Activated CD4-positive, alpha-beta T cell treated with anti-CD3 and anti-CD28 coated beads, Interleukin-2, amount 10 ng/mL, durations not matched to agents 7 days and 5 days (primary cell): ENCODE data around the gene NUDT3. TPM values are rescaled to one million over a fixed set of nuclear protein-coding genes. Genes with fewer than 3 reads are reported as not detected.

ENCODE experiments used
- CTCF ChIA-PET: fragments of 350-600 bp; sonication (Branson Sonifier 250); formaldehyde crosslinking; loops from one replicate; lab custom pipeline; 2021; ENCODE audit warnings: antibody characterized with exemption; lab: Charles Lee
- POLR2A ChIA-PET: fragments of 350-600 bp; sonication (Branson Sonifier 250); formaldehyde crosslinking; loops from one replicate; lab custom pipeline; 2021; ENCODE audit warnings: antibody characterized with exemption; lab: Charles Lee
- DNase-seq: peaks from one replicate; pipeline ENCODE4 v3.0.0-alpha.2; 2020
- H3K27ac Mint-ChIP-seq: one replicate; pipeline ENCODE4 v1.8.0; 2021; ENCODE audit warnings: mild to moderate bottlenecking, moderate library complexity, mixed read lengths
- H3K27me3 Mint-ChIP-seq: one replicate; pipeline ENCODE4 v1.8.0; 2021; ENCODE audit warnings: mixed read lengths
- H3K36me3 Mint-ChIP-seq: one replicate; pipeline ENCODE4 v1.8.0; 2021; ENCODE audit warnings: low read depth, mixed read lengths
- H3K4me1 Mint-ChIP-seq: one replicate; pipeline ENCODE4 v1.8.0; 2021; ENCODE audit warnings: mixed read lengths
- H3K4me3 Mint-ChIP-seq: one replicate; pipeline ENCODE4 v1.8.0; 2021; ENCODE audit warnings: mild to moderate bottlenecking, moderate library complexity, mixed read lengths
- H3K9me3 Mint-ChIP-seq: one replicate; pipeline ENCODE4 v1.8.0; 2021; ENCODE audit warnings: mixed read lengths
- total RNA-seq, 2 experiments: library from RNA; stranded (reverse); gene quantifications; one replicate each; pipeline ENCODE4 v1.2.3, GENCODE V29; 2021

NUDT3 gene
- total RNA-seq, 2 experiments from 2014 or later: 12.4 to 13.3 TPM

DNA sequence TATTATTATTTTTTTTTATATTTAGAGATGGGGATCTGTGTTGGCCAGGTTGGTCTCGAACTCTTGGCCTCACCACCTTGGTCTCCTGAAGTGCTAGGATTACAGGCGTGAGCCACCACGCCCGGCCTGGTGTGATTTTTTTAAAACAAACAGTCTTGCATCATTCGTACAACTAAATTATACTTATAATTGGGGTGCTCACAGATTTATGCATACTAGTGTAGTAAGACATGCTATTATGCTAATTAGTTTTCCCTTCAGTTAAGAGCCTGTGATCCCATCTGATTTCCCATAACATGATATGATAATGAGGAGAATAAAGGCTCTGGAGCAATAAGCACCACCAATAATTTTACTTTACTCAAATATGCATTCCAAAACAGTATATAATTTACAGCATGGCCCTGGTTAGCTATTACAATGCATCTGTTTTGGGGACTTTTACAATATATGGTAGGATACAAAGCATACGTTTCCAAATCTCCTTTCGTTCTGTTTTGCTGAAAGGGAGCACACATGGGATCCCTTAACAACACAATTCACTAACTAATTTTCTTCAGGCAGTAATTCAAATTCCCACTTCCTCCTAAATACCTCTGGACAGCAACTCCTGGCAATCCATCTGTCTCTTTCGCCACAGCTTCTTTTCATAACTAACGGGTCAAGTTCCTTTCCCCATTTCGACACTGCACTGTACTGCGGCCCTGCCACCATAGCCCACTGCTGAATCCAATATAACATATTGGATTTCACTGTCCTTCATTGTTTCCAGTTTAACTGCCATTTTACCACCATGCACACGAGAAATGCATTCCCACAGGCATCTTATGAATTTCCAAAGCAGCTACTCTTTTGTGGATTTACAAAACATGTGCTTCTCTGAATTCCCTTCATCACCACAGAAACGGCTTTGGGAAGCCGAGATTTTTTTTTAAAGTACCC is 1.7 kb downstream of the NUDT3 start:
- H3K4me1 Mint-ChIP-seq: peaks cover 9% of the 10 kb centered on the region
- CTCF ChIA-PET: interaction anchor here (0.6 to 1.4 kb wide), 3 partner anchors 10 to 1793 kb away, joined by 3 to 9 read pairs (median 4); no protein-coding TSS in a partner anchor
- H3K27me3 Mint-ChIP-seq: no peaks in the 10 kb centered on the region
- H3K27ac Mint-ChIP-seq: no peak overlapping the region
- DNase-seq: no peak
- no peak overlapping the region for H3K4me3 Mint-ChIP-seq
- no peaks in the 10 kb centered on the region for H3K36me3 Mint-ChIP-seq
- POLR2A ChIA-PET: no interaction called here
- H3K9me3 Mint-ChIP-seq: no peaks in the 10 kb centered on the region

GRCh38 chr6:34389034-34389433 is 3.4 kb downstream of the NUDT3 start:
- DNase-seq: no peak

DNA sequence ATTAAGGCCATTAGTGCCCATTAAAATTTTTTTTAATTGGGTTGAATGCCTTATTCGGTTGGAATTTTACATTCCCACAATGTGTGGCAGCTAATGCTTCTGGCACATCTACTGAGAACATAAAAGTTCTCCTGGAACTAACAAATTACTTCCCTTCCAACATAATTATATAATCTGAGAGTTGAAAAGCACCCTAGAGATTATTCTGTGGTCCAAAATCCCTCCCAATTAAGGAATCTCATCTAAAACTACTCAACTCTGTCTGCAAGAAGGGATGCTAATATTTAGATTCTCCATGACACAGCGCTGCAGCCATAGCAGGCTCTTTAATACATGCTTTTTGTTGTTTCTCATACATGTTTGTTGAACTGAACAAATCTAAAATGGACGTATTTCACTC is 4.0 kb downstream of the NUDT3 start:
- ChIA-PET POLR2A (no interaction called here), CTCF (interaction anchor here (0.6 kb wide), 1 partner anchor 201 kb away, joined by 5 read pairs; no protein-coding TSS in a partner anchor)
- no peak overlapping the region for H3K27ac Mint-ChIP-seq
- DNase-seq: no peak
- H3K4me1 Mint-ChIP-seq: peaks cover 5% of the 10 kb centered on the region
- no peaks in the 10 kb centered on the region for H3K27me3 Mint-ChIP-seq
- no peaks in the 10 kb centered on the region for H3K9me3 Mint-ChIP-seq
- H3K4me3 Mint-ChIP-seq: no peak overlapping the region
- H3K36me3 Mint-ChIP-seq: no peaks in the 10 kb centered on the region

More at GRCh38 chr6:34389034-34389433, 3.4 kb downstream of the NUDT3 start:
- ChIA-PET POLR2A (no interaction called here), CTCF (no interaction called here)
- no peaks in the 10 kb centered on the region for H3K9me3 Mint-ChIP-seq
- no peaks in the 10 kb centered on the region for H3K36me3 Mint-ChIP-seq
- no peak overlapping the region for H3K4me3 Mint-ChIP-seq
- peaks cover 9% of the 10 kb centered on the region for H3K4me1 Mint-ChIP-seq
- no peak overlapping the region for H3K27ac Mint-ChIP-seq
- H3K27me3 Mint-ChIP-seq: no peaks in the 10 kb centered on the region

GRCh38 chr6:34386316-34387137 is 5.9 kb downstream of the NUDT3 start:
- no peak overlapping the region for H3K27ac Mint-ChIP-seq

GRCh38 chr6:34385793-34386195 is 6.7 kb downstream of the NUDT3 start:
- Mint-ChIP-seq H3K27ac (no peak overlapping the region), H3K4me3 (no peak overlapping the region), H3K36me3 (no peaks in the 10 kb centered on the region), H3K27me3 (no peaks in the 10 kb centered on the region), H3K4me1 (peaks cover 2% of the 10 kb centered on the region), H3K9me3 (no peaks in the 10 kb centered on the region)
- DNase-seq: no peak
- POLR2A ChIA-PET: no interaction called here
- CTCF ChIA-PET: interaction anchor here (0.7 kb wide), 1 partner anchor 190 kb away, joined by 3 read pairs; no protein-coding TSS in a partner anchor

More at GRCh38 chr6:34386316-34387137, 5.9 kb downstream of the NUDT3 start:
- CTCF ChIA-PET: interaction anchor here (0.9 kb wide), 1 partner anchor 42 kb away, joined by 4 read pairs; no protein-coding TSS in a partner anchor
- H3K4me3 Mint-ChIP-seq: no peak overlapping the region
- DNase-seq: no peak
- peaks cover 2% of the 10 kb centered on the region for H3K4me1 Mint-ChIP-seq
- H3K27me3 Mint-ChIP-seq: no peaks in the 10 kb centered on the region
- no peaks in the 10 kb centered on the region for H3K36me3 Mint-ChIP-seq
- POLR2A ChIA-PET: no interaction called here
- no peaks in the 10 kb centered on the region for H3K9me3 Mint-ChIP-seq

- CTCF ChIA-PET: interaction anchor here (0.6 kb wide), 1 partner anchor 32 kb away, joined by 4 read pairs; no protein-coding TSS in a partner anchor
- H3K27ac Mint-ChIP-seq: no peak overlapping the region
These were observed 7.9 kb downstream of the NUDT3 start for GRCh38 chr6:34384321-34385153.

GRCh38 chr6:34383656-34384320 is 8.7 kb downstream of the NUDT3 start:
- Mint-ChIP-seq H3K4me1 (peaks cover 2% of the 10 kb centered on the region), H3K9me3 (no peaks in the 10 kb centered on the region)

More at GRCh38 chr6:34384321-34385153, 7.9 kb downstream of the NUDT3 start:
- DNase-seq: no peak
- POLR2A ChIA-PET: no interaction called here
- no peak overlapping the region for H3K4me3 Mint-ChIP-seq
- no peaks in the 10 kb centered on the region for H3K9me3 Mint-ChIP-seq
- peaks cover 2% of the 10 kb centered on the region for H3K4me1 Mint-ChIP-seq
- H3K36me3 Mint-ChIP-seq: peaks cover 1% of the 10 kb centered on the region
- no peaks in the 10 kb centered on the region for H3K27me3 Mint-ChIP-seq

GRCh38 chr6:34383161-34383631 is 9.3 kb downstream of the NUDT3 start:
- ChIA-PET CTCF (interaction anchor here (1.5 kb wide), 1 partner anchor 46 kb away, joined by 4 read pairs; no protein-coding TSS in a partner anchor), POLR2A (no interaction called here)
- Mint-ChIP-seq H3K4me3 (no peak overlapping the region), H3K9me3 (no peaks in the 10 kb centered on the region), H3K36me3 (peaks cover 1% of the 10 kb centered on the region), H3K4me1 (peaks cover 2% of the 10 kb centered on the region), H3K27me3 (no peaks in the 10 kb centered on the region), H3K27ac (no peak overlapping the region)
- no peak for DNase-seq

More at GRCh38 chr6:34383656-34384320, 8.7 kb downstream of the NUDT3 start:
- Mint-ChIP-seq H3K4me3 (no peak overlapping the region), H3K27me3 (no peaks in the 10 kb centered on the region), H3K27ac (no peak overlapping the region), H3K36me3 (peaks cover 1% of the 10 kb centered on the region)
- DNase-seq: no peak
- ChIA-PET CTCF (interaction anchor here (0.5 to 1.5 kb wide), 3 partner anchors 32 to 220 kb away, joined by 3 to 4 read pairs (median 4); no protein-coding TSS in a partner anchor), POLR2A (no interaction called here)

- Mint-ChIP-seq H3K4me1 (peaks cover 2% of the 10 kb centered on the region), H3K9me3 (no peaks in the 10 kb centered on the region), H3K4me3 (no peak overlapping the region), H3K27me3 (no peaks in the 10 kb centered on the region), H3K36me3 (peaks cover 1% of the 10 kb centered on the region), H3K27ac (no peak overlapping the region)
- POLR2A ChIA-PET: no interaction called here
- no peak for DNase-seq
- CTCF ChIA-PET: interaction anchor here (1.0 to 1.3 kb wide), 3 partner anchors 9 to 190 kb away, joined by 3 to 4 read pairs (median 4); partner anchors contain the start of gene NUDT3
These were observed 11.4 kb downstream of the NUDT3 start for GRCh38 chr6:34381081-34381480.

GRCh38 chr6:34378470-34378869 is 14.0 kb downstream of the NUDT3 start:
- POLR2A ChIA-PET: no interaction called here
- Mint-ChIP-seq H3K27me3 (no peaks in the 10 kb centered on the region), H3K4me3 (no peak overlapping the region), H3K36me3 (peaks cover 1% of the 10 kb centered on the region), H3K4me1 (peaks cover under 1% of the 10 kb centered on the region), H3K9me3 (no peaks in the 10 kb centered on the region), H3K27ac (no peak overlapping the region)
- no peak for DNase-seq
- CTCF ChIA-PET: no interaction called here

GRCh38 chr6:34377984-34378383 is 14.5 kb downstream of the NUDT3 start:
- no peak overlapping the region for H3K4me3 Mint-ChIP-seq
- no peaks in the 10 kb centered on the region for H3K4me1 Mint-ChIP-seq
- DNase-seq: no peak
- CTCF ChIA-PET: no interaction called here
- H3K27me3 Mint-ChIP-seq: no peaks in the 10 kb centered on the region
- POLR2A ChIA-PET: no interaction called here
- H3K36me3 Mint-ChIP-seq: peaks cover 1% of the 10 kb centered on the region
- H3K27ac Mint-ChIP-seq: no peak overlapping the region
- H3K9me3 Mint-ChIP-seq: no peaks in the 10 kb centered on the region
